A549 (cell line): ENCODE data around the gene VGLL3. TPM values are rescaled to one million over a fixed set of nuclear protein-coding genes. Genes with fewer than 3 reads are reported as not detected.

Experiments
- ATAC-seq, 2 experiments: fragments of 200-7000 bp in 1 of 2; fragments of >200 bp in 1 of 2; cut with Nextera tagmentation in 1 of 2; cut with Tn5 transposase in 1 of 2; 3 replicates each; pipeline versions ENCODE4 v1.8.0 to v1.9.1; 2018 to 2020; ENCODE audit warnings: mild to moderate bottlenecking in 1 of 2, moderate library complexity in 1 of 2
- CTCF ChIA-PET: fragments of 300-600 bp; sonication (Branson Sonifier 250); formaldehyde crosslinking; extraction: SDS; loops from one replicate; lab custom pipeline; 2021; ENCODE audit warnings: antibody characterized with exemption, inconsistent platforms; lab: Yijun Ruan, JAX
- POLR2A ChIA-PET: fragments of 350-600 bp; formaldehyde crosslinking; extraction: SDS; loops from one replicate; lab custom pipeline; 2021; ENCODE audit warnings: antibody characterized with exemption, inconsistent platforms; lab: Yijun Ruan, JAX
- DNase-seq, 2 experiments: peaks; one replicate each; pipeline versions ENCODE4 v3.0.0 to v3.0.0-alpha.2; 2011 to 2016; ENCODE audit warnings: low read depth in 1 of 2, low spot score in 1 of 2
- FAIRE-seq: peaks from 2 replicates; lab custom pipeline; 2011; peaks lifted over from hg19 to GRCh38; lab: Jason Lieb, UNC
- H3K27ac ChIP-seq, 2 experiments: fragments of >200 bp; sonication (Bioruptor Twin); formaldehyde crosslinking; 3 replicates each; pipeline ENCODE4 v1.5.1; 2016 to 2017
- H3K4me1 ChIP-seq: fragments of >200 bp; sonication (Bioruptor Twin); formaldehyde crosslinking; 3 replicates; pipeline ENCODE4 v1.6.1; 2016
- H3K4me2 ChIP-seq: fragments of >200 bp; sonication (Bioruptor Twin); formaldehyde crosslinking; 3 replicates; pipeline ENCODE4 v1.6.1; 2016
- H3K4me3 ChIP-seq: fragments of >200 bp; sonication (Bioruptor Twin); formaldehyde crosslinking; 3 replicates; pipeline ENCODE4 v1.5.1; 2016
- H3K9me3 ChIP-seq: fragments of >200 bp; sonication (Bioruptor Twin); formaldehyde crosslinking; 3 replicates; pipeline ENCODE4 v1.6.1; 2016
- BHLHE40 ChIP-seq: IDR thresholded peaks from 2 replicates; pipeline ENCODE4 v1.6.1; 2012; ENCODE audit warnings: low read depth, low read length, inconsistent platforms
- CBX8 ChIP-seq: fragments of 200-600 bp; sonication (generic); IDR thresholded peaks from 2 replicates; pipeline ENCODE4 v1.6.1; 2016
- CEBPB ChIP-seq, 2 experiments: fragments of >200 bp in 1 of 2; sonication (Bioruptor Twin) in 1 of 2; formaldehyde crosslinking in 1 of 2; IDR thresholded peaks; 2 replicates each; pipeline ENCODE4 v1.6.1; 2012 to 2016
- CTCF ChIP-seq: fragments of >200 bp; sonication (Bioruptor Twin); formaldehyde crosslinking; IDR thresholded peaks from 3 replicates; pipeline ENCODE4 v1.5.1; 2016
- E2F6 ChIP-seq: IDR thresholded peaks from 2 replicates; pipeline ENCODE4 v1.6.1; 2012; ENCODE audit warnings: low read depth, borderline replicate concordance
- EHMT2 ChIP-seq: fragments of 200-600 bp; sonication (generic); IDR thresholded peaks from 2 replicates; pipeline ENCODE4 v1.6.1; 2016; ENCODE audit warnings: antibody characterized with exemption, low read depth, mild to moderate bottlenecking, moderate library complexity
- HEYL ChIP-seq: fragments of 250-450 bp; sonication (Bioruptor Pico); IDR thresholded peaks from 2 replicates; pipeline ENCODE4 v1.8.0; 2021; ENCODE audit warnings: mild to moderate bottlenecking, moderate library complexity
- HOXA7 ChIP-seq: fragments of 250-450 bp; sonication (Bioruptor Pico); IDR thresholded peaks from 2 replicates; pipeline ENCODE4 v1.5.0; 2020; ENCODE audit warnings: mild to moderate bottlenecking, moderate library complexity
- HOXB13 ChIP-seq: fragments of 250-450 bp; sonication (Bioruptor Pico); IDR thresholded peaks from 2 replicates; pipeline ENCODE4 v1.5.0; 2020; ENCODE audit warnings: low read depth, mild to moderate bottlenecking, moderate library complexity
- HOXB5 ChIP-seq: fragments of 250-450 bp; sonication (Bioruptor Pico); IDR thresholded peaks from 2 replicates; pipeline ENCODE4 v1.5.0; 2020; ENCODE audit warnings: mild to moderate bottlenecking, moderate library complexity
- JUNB ChIP-seq: fragments of >200 bp; sonication (Bioruptor Twin); formaldehyde crosslinking; IDR thresholded peaks from 2 replicates; pipeline ENCODE4 v1.6.1; 2016
- MAFK ChIP-seq: fragments of 450-650 bp; IDR thresholded peaks from 2 replicates; pipeline ENCODE4 v1.6.1; 2014; ENCODE audit not compliant: partially characterized antibody
- MAX ChIP-seq: IDR thresholded peaks from 2 replicates; pipeline ENCODE4 v1.6.1; 2012
- PHF8 ChIP-seq: fragments of 200-600 bp; sonication (generic); IDR thresholded peaks from 2 replicates; pipeline ENCODE4 v1.6.1; 2016; ENCODE audit warnings: low read depth, mild to moderate bottlenecking, antibody characterized with exemption, moderate library complexity, borderline replicate concordance
- POLR2A ChIP-seq: IDR thresholded peaks from 2 replicates; pipeline ENCODE4 v1.6.1; 2012; ENCODE audit warnings: mild to moderate bottlenecking, low read length
- RFX5 ChIP-seq: fragments of 450-650 bp; IDR thresholded peaks from 2 replicates; pipeline ENCODE4 v1.7.1; 2014; ENCODE audit warnings: antibody characterized with exemption, mild to moderate bottlenecking, moderate library complexity
- TFCP2L1 ChIP-seq: fragments of 250-450 bp; sonication (Bioruptor Pico); IDR thresholded peaks from 2 replicates; pipeline ENCODE4 v1.5.0; 2021; ENCODE audit warnings: mild to moderate bottlenecking
- ZFP36 ChIP-seq: fragments of 450-650 bp; IDR thresholded peaks from 2 replicates; pipeline ENCODE4 v1.6.1; 2014; ENCODE audit warnings: borderline replicate concordance; ENCODE audit not compliant: partially characterized antibody
- ZNF302 ChIP-seq: fragments of 250-450 bp; sonication (Bioruptor Pico); IDR thresholded peaks from 2 replicates; pipeline ENCODE4 v1.9.0; 2021; ENCODE audit warnings: inconsistent platforms, mild to moderate bottlenecking, moderate library complexity
- ZSCAN20 ChIP-seq: fragments of 250-450 bp; sonication (Bioruptor Pico); IDR thresholded peaks from 2 replicates; pipeline ENCODE4 v1.8.0; 2022; ENCODE audit warnings: mild to moderate bottlenecking, moderate library complexity
- WGBS: methylation state at CpG from one replicate; pipeline ENCODE4 v1.1.6; 2017; ENCODE audit errors: missing lambda C conversion rate; 5-methylcytosine and 5-hydroxymethylcytosine counted together
- polyA plus RNA-seq, 4 experiments: library from polyadenylated mRNA; depleted of rRNA in 3 of 4; stranded (reverse); fragments of >200 nt; fragmentation: RNase III in 1 of 4; extraction: RNeasy Plus Mini Kit Qiagen cat#74134 plus additional on column Dnase treatment in 1 of 4; gene quantifications; 2 replicates in 3 of 4; 3 replicates in 1 of 4; pipeline ENCODE4 v1.2.3, GENCODE V29; 2011 to 2017
- TF ChIP-seq, protein P1 (sequence below): fragments of 150-350 bp; IDR thresholded peaks from 2 replicates; pipeline ENCODE4 v1.6.1; 2014; ENCODE audit warnings: low read depth, mild to moderate bottlenecking, low read length

Gene VGLL3
- polyA plus RNA-seq, 2 of the 4 experiments (the other 2 are of a cell fraction) = 4.3 to 13.0 TPM

- no peaks in the 10 kb centered on the region for H3K9me3 ChIP-seq
- no peak overlapping the region for H3K4me3 ChIP-seq
- CTCF ChIA-PET = no interaction called here
- H3K4me1 ChIP-seq = peaks cover 10% of the 10 kb centered on the region; the same call in 2 of the 3 replicates
- FAIRE-seq (no peak), ATAC-seq (peak; percentile 40 to 59; a peak in 4 of 6 replicates), DNase-seq (peak in 1 of 2 experiments; percentile 29)
- peak overlapping the region; percentile 26; the same call in 1 of the 3 replicates for H3K4me2 ChIP-seq
- POLR2A ChIA-PET = no interaction called here
- H3K27ac ChIP-seq = peak overlapping the region; percentile 8 to 49; a peak in 1 of 6 replicates
- no peak for TF ChIP-seq BHLHE40
- TF ChIP-seq EHMT2 = no peak
- TF ChIP-seq E2F6 = no peak
- no peak for TF ChIP-seq CEBPB (IDR thresholded peaks at IDR 0.05)
- TF ChIP-seq MAX = no peak
- no peak for TF ChIP-seq HOXB13 (CRISPR knock-in tag)
- WGBS = 65% methylated on average over 3 of the region's 3 CpGs
Measured at GRCh38 chr3:86923071-86923491, 67.9 kb downstream of the VGLL3 start.

DNA sequence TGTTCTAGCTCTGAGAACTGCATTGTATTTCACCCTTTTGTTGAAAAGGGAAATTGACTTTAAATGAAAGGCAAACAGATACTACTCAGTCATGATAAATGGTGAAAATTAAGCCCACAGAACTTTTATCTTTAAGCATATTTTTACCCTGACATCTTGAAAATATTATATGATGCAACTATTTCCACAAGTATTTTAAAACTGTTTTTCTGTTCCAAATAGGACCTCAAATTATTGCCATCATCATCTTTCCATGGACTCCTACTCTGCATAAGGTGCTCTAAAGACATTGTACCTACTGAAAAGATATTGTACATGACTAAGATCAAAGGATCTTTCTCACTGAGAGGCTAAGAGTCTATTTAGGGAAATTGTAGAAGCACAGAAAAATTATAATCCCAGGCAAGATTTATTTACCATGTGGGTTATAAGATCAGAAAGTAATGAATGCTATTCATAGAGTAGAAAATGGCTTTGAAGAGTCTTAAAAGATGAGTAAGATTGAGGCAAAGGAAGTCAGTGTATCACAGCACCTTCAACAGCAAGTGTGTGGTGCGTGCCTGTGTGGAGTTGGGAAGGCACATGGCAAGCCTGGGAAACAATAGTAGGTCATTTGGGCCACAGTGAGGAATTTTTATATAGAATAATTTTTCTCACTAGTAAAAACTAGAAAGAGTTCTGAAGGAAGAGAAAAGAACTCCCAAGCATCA lies 68.8 kb downstream of the VGLL3 start:
- DNase-seq = no peak
- 27% methylated on average over 1 of the region's 1 CpG for WGBS
- H3K9me3 ChIP-seq = no peaks in the 10 kb centered on the region
- FAIRE-seq = peak; percentile 49
- POLR2A ChIA-PET = no interaction called here
- H3K4me3 ChIP-seq = no peak overlapping the region
- no peak overlapping the region for H3K4me2 ChIP-seq
- H3K27ac ChIP-seq = peak overlapping the region in 1 of 2 experiments; percentile 48; a peak in 1 of 6 replicates
- ATAC-seq = no peak
- CTCF ChIA-PET = no interaction called here
- TF ChIP-seq CBX8 (no peak), RFX5 (no peak), ZNF302 (CRISPR knock-in tag) (no peak), JUNB (no peak), ZSCAN20 (CRISPR knock-in tag) (no peak), HOXA7 (CRISPR knock-in tag) (no peak), EHMT2 (no peak), TFCP2L1 (CRISPR knock-in tag) (no peak), HOXB13 (CRISPR knock-in tag) (no peak), HEYL (CRISPR knock-in tag) (no peak), CTCF (no peak), ZFP36 (no peak), HOXB5 (no peak), PHF8 (no peak)
- TF ChIP-seq, protein P1, sequence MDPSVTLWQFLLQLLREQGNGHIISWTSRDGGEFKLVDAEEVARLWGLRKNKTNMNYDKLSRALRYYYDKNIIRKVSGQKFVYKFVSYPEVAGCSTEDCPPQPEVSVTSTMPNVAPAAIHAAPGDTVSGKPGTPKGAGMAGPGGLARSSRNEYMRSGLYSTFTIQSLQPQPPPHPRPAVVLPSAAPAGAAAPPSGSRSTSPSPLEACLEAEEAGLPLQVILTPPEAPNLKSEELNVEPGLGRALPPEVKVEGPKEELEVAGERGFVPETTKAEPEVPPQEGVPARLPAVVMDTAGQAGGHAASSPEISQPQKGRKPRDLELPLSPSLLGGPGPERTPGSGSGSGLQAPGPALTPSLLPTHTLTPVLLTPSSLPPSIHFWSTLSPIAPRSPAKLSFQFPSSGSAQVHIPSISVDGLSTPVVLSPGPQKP = no peak
- H3K4me1 ChIP-seq = peaks cover 10% of the 10 kb centered on the region; the same call in 2 of the 3 replicates

DNA sequence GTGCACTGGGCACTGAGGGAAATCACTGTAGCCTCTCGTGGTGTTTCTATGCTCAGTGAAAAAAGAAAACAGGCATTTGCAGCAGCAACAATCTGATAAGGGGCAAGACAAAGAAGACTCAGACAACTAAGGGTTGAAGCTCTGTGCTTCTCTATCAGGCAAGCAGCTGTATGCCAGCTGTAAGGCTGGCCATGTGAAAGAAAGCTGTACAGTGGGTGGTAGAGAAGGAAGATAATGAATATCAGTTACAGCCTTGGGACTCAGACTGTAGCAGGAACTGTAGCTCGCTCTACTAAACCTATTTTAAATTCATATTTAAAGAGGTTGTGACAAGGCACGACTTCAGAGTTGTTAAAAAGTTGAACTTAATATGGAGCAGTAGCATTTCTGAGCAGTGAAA lies 76.3 kb downstream of the VGLL3 start:
- TF ChIP-seq MAFK (no peak), POLR2A (no peak), PHF8 (no peak), ZSCAN20 (CRISPR knock-in tag) (no peak), MAX (no peak), ZFP36 (no peak), HOXA7 (CRISPR knock-in tag) (no peak)
- FAIRE-seq = no peak

More for the DNA sequence above, 76.3 kb downstream of the VGLL3 start:
- no peak overlapping the region for H3K4me3 ChIP-seq
- ATAC-seq (no peak), DNase-seq (no peak)
- ChIA-PET POLR2A (no interaction called here), CTCF (interaction anchor here (0.5 to 1.2 kb wide), 2 partner anchors 12 to 148 kb away, joined by 3 read pairs; no protein-coding TSS in a partner anchor)
- H3K4me2 ChIP-seq = no peak overlapping the region
- H3K9me3 ChIP-seq = no peaks in the 10 kb centered on the region
- WGBS = 49% methylated on average over 3 of the region's 3 CpGs
- no peaks in the 10 kb centered on the region for H3K4me1 ChIP-seq
- H3K27ac ChIP-seq = no peak overlapping the region
